Bronchial epithelial cell (primary cell): Measurements from ENCODE around the gene CACNA1F. TPM values are rescaled to one million over a fixed set of nuclear protein-coding genes. Genes with fewer than 3 reads are reported as not detected.

Source experiments
- DNase-seq: peaks from one replicate; pipeline ENCODE4 v3.0.0-alpha.2; 2010; ENCODE audit warnings: low read depth
- FAIRE-seq: peaks from 2 replicates; lab custom pipeline; 2011; peaks lifted over from hg19 to GRCh38; lab: Jason Lieb, UNC
- H3K27me3 ChIP-seq: 2 replicates; pipeline ENCODE4 v1.5.1; 2011; ENCODE audit warnings: low read length; ENCODE audit not compliant: control insufficient read depth, insufficient read depth
- H3K36me3 ChIP-seq: 2 replicates; pipeline ENCODE4 v1.5.1; 2011; ENCODE audit warnings: low read length; ENCODE audit not compliant: control insufficient read depth, insufficient read depth
- H3K4me3 ChIP-seq: 2 replicates; pipeline ENCODE4 v1.5.1; 2011; ENCODE audit warnings: mild to moderate bottlenecking, low read depth, low read length, control low read depth
- total RNA-seq: library from RNA; depleted of rRNA; stranded (reverse); fragments of >200 nt; gene quantifications from 2 replicates; pipeline ENCODE4 v1.2.1, GENCODE V29; 2014
- TF ChIP-seq, protein P1 (sequence below): IDR thresholded peaks from 2 replicates; pipeline ENCODE4 v1.5.1; 2011; ENCODE audit warnings: mild to moderate bottlenecking, moderate library complexity, low read length, control low read depth, inconsistent platforms; ENCODE audit not compliant: insufficient read depth, severe bottlenecking

Gene CACNA1F
- total RNA-seq, 1 donor from 2014 or later: under 0.01 TPM

- FAIRE-seq (no peak), DNase-seq (no peak)
- peaks cover 6% of the 10 kb centered on the region for H3K36me3 ChIP-seq
- TF ChIP-seq, protein P1, sequence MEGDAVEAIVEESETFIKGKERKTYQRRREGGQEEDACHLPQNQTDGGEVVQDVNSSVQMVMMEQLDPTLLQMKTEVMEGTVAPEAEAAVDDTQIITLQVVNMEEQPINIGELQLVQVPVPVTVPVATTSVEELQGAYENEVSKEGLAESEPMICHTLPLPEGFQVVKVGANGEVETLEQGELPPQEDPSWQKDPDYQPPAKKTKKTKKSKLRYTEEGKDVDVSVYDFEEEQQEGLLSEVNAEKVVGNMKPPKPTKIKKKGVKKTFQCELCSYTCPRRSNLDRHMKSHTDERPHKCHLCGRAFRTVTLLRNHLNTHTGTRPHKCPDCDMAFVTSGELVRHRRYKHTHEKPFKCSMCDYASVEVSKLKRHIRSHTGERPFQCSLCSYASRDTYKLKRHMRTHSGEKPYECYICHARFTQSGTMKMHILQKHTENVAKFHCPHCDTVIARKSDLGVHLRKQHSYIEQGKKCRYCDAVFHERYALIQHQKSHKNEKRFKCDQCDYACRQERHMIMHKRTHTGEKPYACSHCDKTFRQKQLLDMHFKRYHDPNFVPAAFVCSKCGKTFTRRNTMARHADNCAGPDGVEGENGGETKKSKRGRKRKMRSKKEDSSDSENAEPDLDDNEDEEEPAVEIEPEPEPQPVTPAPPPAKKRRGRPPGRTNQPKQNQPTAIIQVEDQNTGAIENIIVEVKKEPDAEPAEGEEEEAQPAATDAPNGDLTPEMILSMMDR: no peak
- H3K27me3 ChIP-seq: no peaks in the 10 kb centered on the region
- no peak overlapping the region for H3K4me3 ChIP-seq
These were observed 13.4 kb upstream of the CACNA1F start for GRCh38 chrX:49246541-49246940.

DNA sequence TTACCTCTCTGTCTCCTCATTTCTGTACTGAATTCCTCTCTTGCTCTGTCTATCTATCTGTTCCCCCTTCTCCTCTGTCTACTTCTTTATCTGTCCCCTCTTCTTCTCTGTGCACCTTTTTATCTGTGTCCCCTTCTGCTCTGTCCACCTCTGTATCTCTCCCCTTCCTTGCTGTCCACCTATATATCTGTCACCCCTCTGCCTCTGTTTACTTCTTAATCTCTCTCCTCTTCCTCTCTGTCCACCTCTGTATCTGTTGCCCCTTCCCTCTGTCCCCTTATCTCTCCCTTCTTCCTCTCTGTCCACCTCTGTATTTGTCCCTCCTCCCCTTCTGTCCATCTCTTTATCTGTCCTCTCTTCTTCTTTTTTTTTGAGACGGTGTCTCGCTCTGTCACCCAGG, 11.1 kb upstream of the CACNA1F start:
- FAIRE-seq (no peak), DNase-seq (no peak)
- no peaks in the 10 kb centered on the region for H3K27me3 ChIP-seq
- H3K4me3 ChIP-seq: no peak overlapping the region
- TF ChIP-seq, protein P1: no peak
- H3K36me3 ChIP-seq: peaks cover 8% of the 10 kb centered on the region

DNA sequence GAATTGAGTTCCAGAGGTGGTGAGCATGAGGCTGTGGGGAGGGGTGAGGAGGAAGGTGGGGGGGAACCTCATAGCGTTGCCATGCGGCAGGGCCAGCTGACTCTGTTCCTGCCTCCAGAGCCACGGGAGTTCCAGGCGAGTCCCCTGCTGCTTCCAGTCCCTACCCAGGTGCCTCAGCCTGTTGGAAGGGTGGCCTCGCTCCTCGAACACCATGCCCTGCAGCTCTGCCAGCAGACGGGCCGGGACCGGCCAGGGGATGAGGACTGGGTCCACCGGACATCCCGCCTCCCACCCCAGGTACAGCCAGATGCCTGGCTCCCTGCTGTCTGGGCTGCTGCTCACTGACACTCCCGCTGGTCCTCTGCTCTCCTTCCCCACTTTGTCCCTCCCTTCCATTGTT, 10.0 kb upstream of the CACNA1F start:
- TF ChIP-seq, protein P1: no peak
- FAIRE-seq (no peak), DNase-seq (no peak)
- Histone ChIP-seq H3K36me3 (peaks cover 6% of the 10 kb centered on the region), H3K4me3 (no peak overlapping the region), H3K27me3 (no peaks in the 10 kb centered on the region)

- peaks cover 6% of the 10 kb centered on the region for H3K36me3 ChIP-seq
- DNase-seq: peak; percentile 20
- no peaks in the 10 kb centered on the region for H3K27me3 ChIP-seq
- no peak for FAIRE-seq
- TF ChIP-seq, protein P1: no peak
- H3K4me3 ChIP-seq: no peak overlapping the region
These were observed 9.5 kb upstream of the CACNA1F start for GRCh38 chrX:49242545-49243066.

DNA sequence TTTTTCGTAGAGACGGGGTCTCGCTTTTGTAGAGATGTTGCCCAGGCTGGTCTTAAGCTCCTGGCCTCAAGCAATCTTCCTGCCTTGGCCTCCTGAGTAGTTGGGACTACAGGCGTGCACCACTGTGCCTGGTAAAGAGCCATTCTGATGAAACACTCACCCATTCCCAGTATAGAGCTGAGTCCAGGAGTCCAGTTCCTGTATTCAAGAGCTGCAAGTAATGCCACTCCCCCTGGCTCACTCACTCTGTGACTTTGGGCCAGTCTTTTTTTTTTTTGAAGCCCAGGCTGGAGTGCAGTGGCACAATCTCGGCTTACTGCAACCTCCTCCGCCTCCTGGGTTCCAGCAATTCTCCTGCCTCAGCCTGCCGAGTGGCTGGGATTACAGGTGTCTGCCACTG, 5.6 kb upstream of the CACNA1F start:
- no peak for DNase-seq
- TF ChIP-seq, protein P1: no peak
- no peaks in the 10 kb centered on the region for H3K27me3 ChIP-seq
- no peak overlapping the region for H3K4me3 ChIP-seq
- H3K36me3 ChIP-seq: peaks cover 6% of the 10 kb centered on the region
- no peak for FAIRE-seq

DNA sequence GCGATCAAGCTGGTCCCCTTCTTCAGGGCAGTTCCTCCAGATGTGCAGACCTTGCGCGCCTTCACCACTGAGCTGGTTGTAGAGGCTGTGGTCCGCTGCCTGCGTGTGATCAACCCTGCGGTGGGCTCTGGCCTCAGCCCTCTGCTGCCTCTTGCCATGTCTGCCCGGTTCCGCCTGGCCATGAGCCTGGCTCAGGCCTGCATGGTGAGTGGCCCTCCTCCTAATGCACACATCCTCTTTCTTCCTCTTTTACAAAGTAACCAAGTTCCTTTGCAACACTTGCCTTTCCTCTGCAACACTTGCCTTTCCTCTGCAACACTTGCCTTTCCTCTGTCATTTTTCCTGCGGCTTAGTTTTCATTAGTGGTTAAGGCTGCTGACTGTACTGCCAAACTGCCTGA, 3.9 kb upstream of the CACNA1F start:
- Histone ChIP-seq H3K27me3 (no peaks in the 10 kb centered on the region), H3K36me3 (peaks cover 2% of the 10 kb centered on the region), H3K4me3 (no peak overlapping the region)
- TF ChIP-seq, protein P1: no peak
- no peak for FAIRE-seq
- DNase-seq: no peak
